GM12875 (cell line): Measurements from ENCODE around the gene HTR3A.
"Not testable (repeated sequence)": the region's sequence is repeated elsewhere in the genome, so short reads cannot be mapped to it uniquely, and the experiment has no call there.

Source experiments
- H3K4me3 ChIP-seq: one replicate; pipeline ENCODE4 v1.5.1; 2011; ENCODE audit warnings: low read depth, low read length, control low read depth
- TF ChIP-seq, protein P1 (sequence below): IDR thresholded peaks from 2 replicates; pipeline ENCODE4 v1.5.1; 2011; ENCODE audit warnings: low read depth, mild to moderate bottlenecking, control low read depth, inconsistent platforms, low read length, moderate library complexity, borderline replicate concordance; ENCODE audit not compliant: insufficient read depth

HTR3A gene

DNA sequence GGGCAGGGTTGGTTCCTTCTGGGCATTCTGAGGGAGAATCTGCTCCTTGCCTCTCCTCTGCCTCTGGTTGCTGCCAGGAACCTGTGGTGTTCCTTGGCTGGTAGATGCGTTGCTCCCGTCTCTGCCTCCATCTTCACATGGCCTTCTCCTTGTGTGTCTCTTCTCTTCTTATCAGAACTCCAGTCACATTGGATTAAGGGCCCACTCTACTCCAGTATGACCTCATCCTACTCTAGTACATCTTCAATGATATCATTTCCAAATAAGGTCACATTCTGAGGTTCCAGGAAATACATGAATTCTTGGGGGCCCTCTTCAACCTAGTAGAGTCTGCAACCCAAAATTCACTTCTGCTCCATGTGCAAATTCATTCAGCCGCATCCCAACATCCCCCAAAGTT is 37.0 kb upstream of the HTR3A start:
- no peak overlapping the region for H3K4me3 ChIP-seq
- TF ChIP-seq, protein P1, sequence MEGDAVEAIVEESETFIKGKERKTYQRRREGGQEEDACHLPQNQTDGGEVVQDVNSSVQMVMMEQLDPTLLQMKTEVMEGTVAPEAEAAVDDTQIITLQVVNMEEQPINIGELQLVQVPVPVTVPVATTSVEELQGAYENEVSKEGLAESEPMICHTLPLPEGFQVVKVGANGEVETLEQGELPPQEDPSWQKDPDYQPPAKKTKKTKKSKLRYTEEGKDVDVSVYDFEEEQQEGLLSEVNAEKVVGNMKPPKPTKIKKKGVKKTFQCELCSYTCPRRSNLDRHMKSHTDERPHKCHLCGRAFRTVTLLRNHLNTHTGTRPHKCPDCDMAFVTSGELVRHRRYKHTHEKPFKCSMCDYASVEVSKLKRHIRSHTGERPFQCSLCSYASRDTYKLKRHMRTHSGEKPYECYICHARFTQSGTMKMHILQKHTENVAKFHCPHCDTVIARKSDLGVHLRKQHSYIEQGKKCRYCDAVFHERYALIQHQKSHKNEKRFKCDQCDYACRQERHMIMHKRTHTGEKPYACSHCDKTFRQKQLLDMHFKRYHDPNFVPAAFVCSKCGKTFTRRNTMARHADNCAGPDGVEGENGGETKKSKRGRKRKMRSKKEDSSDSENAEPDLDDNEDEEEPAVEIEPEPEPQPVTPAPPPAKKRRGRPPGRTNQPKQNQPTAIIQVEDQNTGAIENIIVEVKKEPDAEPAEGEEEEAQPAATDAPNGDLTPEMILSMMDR, result no peak

DNA sequence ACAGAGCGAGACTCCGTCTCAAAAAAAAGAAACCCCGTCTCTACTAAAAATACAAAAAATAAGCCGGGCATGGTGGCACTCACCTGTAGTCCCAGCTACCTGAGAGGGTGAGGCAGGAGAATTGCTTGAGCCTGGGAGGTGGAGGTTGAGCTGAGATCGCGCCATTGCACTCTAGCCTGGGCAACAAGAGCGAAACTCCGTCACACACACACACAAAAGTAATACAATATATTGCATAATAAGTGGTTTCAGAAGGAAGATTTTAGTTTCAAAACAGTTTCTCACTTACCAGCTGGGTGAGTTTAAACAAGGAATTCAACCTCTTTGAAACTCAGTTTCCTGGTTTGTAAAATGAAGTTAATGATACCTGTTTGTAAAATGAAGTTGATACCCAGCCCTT is 32.7 kb upstream of the HTR3A start:
- TF ChIP-seq, protein P1, result no peak
- no peak overlapping the region for H3K4me3 ChIP-seq

DNA sequence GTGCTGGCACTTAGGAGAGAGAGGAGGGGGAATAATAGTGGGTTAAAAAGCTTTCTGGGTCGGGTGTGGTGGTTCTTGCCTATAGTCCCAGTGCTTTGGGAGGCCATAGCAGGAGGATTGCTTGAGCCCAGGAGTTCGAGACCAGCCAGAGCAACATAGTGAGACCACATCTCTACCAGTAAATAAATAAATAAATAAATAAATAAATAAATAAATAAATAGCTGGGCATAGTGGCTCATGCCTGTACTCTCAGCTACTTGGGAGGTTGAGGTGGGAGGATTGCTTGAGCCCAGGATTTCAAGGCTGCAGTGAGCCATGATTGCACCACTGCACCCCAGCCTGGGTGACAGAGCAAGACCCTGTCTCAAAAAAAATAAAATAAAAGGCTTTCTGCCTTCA is 28.7 kb upstream of the HTR3A start:
- not testable (repeated sequence) for H3K4me3 ChIP-seq

DNA sequence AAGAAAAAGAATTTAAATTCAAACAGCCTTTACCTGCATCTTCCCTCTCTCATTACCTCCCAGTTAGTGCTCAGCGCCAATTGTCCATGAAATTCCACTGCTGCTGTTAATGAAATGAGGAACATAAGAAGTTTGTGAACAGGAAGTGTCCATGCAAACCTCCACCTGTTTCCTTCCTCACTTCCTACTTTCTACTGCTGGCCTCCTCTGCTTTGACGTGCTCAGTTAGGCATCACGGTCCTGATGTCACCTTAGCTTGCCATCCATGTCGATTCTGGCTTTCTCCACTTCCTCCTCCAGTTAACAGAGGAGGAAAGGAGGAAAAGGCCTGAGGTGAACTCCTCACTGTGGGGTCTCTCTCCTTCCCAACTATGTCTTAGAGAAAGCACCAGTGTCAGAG is 26.9 kb upstream of the HTR3A start:
- TF ChIP-seq, protein P1, result no peak
- H3K4me3 ChIP-seq, result no peak overlapping the region

DNA sequence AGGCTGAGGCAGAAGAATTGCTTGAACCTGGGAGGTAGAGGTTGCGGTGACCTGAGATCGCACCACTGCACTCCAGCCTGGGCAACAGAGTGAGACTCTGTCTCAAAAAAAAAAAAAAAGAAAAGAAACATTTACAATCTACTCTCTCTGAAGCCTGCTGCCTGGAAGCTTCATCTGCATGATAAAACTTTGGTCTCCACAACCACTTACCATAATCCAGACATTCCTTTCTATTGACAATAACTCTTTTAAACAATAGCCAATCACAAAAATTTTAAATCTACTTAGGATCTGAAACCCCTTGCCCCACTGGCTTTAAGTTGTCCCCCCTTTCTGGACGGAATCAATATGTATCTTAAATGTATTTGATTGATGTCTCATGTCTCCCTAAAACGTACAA is 25.0 kb upstream of the HTR3A start:
- H3K4me3 ChIP-seq, result no peak overlapping the region
- TF ChIP-seq, protein P1, result no peak

DNA sequence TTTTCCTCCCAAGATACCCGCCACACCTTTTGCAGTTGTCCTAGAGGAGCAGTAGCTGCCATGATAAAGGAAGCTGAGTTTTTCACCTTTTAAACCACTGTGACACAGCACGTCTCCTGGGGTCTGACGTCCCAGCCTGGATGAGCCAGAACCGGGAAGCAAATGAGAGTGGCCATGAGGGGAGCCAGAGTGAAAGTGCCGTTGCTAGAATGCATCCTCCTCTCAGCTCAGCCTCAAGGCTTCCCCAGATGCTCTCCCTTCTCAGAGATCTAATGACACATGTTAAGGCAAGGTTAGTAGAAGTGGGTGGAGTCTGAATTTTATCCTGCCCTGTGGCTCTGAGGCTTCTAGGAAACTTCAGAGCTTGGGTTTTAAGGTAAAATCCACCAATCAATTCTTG is 23.4 kb upstream of the HTR3A start:
- TF ChIP-seq, protein P1, result no peak
- H3K4me3 ChIP-seq, result no peak overlapping the region

DNA sequence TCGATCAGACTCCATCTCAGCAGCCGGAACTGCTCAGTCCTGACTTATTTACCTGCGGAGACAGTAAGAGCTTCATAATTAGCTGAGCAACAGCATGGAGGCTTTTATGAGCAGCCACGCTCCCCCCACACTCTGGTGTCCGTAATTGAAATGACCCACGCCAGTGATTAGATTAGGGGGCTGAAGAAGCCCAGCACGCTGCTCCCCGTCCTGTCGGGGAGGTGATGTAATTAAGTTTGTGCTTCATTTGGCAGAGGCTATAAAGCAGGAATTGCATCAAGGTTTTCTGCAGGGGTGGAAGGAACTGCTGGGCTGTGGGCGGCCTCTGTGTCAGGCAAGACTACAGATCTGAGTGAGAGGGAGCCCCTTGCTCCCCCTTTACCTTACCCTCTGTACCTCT is 22.8 kb upstream of the HTR3A start:
- H3K4me3 ChIP-seq, result no peak overlapping the region
- TF ChIP-seq, protein P1, result no peak

DNA sequence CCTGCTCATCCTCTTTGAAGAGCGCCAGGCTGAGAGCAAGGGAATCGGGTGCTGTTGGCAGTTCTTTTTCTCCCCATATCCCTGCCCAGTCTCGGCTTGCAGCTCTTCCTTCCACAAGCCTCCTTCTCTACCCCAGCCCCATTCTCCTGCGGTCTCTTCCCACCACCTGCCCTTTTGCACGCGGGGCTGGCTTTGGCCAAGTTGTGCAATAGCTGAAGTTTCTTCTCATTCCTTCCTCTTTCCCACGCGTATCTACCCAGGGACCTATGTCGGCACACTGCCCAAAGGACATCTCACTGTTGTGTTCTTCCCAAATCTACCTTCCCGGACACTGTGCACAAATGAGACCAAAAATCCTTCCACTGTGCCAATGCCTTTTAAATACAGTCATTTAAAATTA is 22.3 kb upstream of the HTR3A start:
- H3K4me3 ChIP-seq, result no peak overlapping the region
- TF ChIP-seq, protein P1, result no peak
